Coronary artery (tissue), 2 donors: Measurements from ENCODE around the gene ZNF350.
"Not testable (repeated sequence)": the region's sequence is repeated elsewhere in the genome, so short reads cannot be mapped to it uniquely, and the experiment has no call there.

Experiments
- DNase-seq: peaks from one replicate; pipeline ENCODE4 v3.0.0-alpha.2; 2017; ENCODE audit warnings: low spot score
- H3K27ac ChIP-seq, 2 donors: fragments of 200-600 bp; sonication (generic); one replicate each; pipeline ENCODE4 v1.5.1; 2016 to 2019
- H3K4me3 ChIP-seq: fragments of 200-600 bp; sonication (generic); 2 replicates; pipeline ENCODE4 v1.5.1; 2016; ENCODE audit warnings: mild to moderate bottlenecking, moderate library complexity
- TF ChIP-seq, protein P1 (sequence below): fragments of 200-600 bp; sonication (generic); IDR thresholded peaks from one replicate; pipeline ENCODE4 v1.5.1; 2019; ENCODE audit warnings: antibody characterized with exemption

Gene ZNF350

DNA sequence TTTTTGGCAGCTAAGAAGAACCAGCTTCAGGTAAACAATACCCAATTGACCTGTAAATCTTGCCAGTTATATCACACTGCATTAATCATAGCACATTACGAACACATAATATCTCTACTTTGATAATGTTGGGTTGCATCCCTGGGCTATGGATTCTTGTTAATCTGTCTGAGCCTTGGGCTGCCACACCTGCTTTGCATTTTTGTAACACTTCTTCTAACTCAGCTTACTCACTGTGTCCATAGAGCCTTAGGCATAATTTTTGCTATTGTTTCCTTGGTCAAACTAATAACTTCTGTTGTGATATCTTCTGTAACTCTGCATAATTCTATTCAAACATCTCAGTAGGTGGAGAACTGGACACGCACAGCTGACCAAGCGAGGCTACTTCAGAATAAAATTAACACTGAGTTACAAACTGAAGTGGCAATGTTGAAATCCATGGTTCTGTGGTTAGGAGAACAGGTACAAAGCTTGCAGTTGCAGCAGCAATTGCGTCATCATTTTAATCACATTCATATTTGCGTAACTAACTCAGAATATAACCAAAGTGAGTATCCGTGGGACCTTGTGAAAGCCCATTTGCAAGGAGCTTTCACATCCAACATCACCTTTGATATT lies 6.4 kb downstream of the ZNF350 start:
- TF ChIP-seq, protein P1, sequence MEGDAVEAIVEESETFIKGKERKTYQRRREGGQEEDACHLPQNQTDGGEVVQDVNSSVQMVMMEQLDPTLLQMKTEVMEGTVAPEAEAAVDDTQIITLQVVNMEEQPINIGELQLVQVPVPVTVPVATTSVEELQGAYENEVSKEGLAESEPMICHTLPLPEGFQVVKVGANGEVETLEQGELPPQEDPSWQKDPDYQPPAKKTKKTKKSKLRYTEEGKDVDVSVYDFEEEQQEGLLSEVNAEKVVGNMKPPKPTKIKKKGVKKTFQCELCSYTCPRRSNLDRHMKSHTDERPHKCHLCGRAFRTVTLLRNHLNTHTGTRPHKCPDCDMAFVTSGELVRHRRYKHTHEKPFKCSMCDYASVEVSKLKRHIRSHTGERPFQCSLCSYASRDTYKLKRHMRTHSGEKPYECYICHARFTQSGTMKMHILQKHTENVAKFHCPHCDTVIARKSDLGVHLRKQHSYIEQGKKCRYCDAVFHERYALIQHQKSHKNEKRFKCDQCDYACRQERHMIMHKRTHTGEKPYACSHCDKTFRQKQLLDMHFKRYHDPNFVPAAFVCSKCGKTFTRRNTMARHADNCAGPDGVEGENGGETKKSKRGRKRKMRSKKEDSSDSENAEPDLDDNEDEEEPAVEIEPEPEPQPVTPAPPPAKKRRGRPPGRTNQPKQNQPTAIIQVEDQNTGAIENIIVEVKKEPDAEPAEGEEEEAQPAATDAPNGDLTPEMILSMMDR: no peak

DNA sequence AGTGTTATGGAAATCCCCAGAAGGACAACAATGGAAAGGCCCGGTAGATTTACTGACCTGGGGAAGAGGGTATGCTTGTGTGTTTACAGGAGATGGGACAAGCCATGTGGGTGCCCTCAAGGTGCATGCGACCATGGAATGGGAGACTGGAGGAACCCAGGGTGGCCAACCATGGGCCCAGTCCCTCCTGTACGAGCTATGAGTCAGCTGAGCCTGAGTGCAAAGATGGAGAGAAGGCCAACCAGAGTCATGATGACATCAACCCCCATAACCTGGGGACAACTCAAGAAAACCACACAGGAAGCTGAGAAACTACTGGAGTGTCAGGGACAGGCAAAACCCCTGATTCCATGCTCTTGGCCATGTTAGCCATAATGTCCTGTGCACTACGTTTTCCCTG lies 7.8 kb downstream of the ZNF350 start:
- no peak overlapping the region for H3K27ac ChIP-seq
- DNase-seq: no peak
- TF ChIP-seq, protein P1: no peak
- H3K4me3 ChIP-seq: no peak overlapping the region

More for the DNA sequence above, 6.4 kb downstream of the ZNF350 start:
- Histone ChIP-seq H3K4me3 (no peak overlapping the region), H3K27ac (no peak overlapping the region)
- DNase-seq: no peak

DNA sequence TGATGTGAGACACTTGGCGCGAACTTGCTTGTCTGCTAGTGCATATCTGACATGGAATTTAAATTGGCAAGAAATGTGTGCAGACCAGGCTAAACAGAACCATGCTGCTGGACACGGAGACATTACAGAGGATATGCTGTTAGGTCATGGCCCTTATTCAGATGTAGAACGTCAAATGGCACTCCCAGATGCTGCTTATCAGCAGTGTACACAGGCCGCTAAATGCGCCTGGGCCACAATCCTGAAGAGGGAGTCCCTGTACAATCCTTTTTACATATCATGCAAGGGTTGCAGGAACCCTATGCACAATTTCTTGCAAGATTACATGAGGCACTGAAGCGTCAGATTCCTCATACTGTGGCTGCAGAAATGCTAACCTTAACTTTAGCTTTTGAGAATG lies 9.3 kb downstream of the ZNF350 start:
- DNase-seq: no peak
- TF ChIP-seq, protein P1: no peak
- H3K4me3 ChIP-seq: no peak overlapping the region
- no peak overlapping the region for H3K27ac ChIP-seq

GRCh38 chr19:51976852-51977251 lies 9.8 kb downstream of the ZNF350 start:
- Histone ChIP-seq H3K27ac (no peak overlapping the region), H3K4me3 (no peak overlapping the region)
- TF ChIP-seq, protein P1: no peak
- no peak for DNase-seq

GRCh38 chr19:51975787-51976186 lies 10.9 kb downstream of the ZNF350 start:
- DNase-seq, H3K27ac ChIP-seq, H3K4me3 ChIP-seq: not testable (repeated sequence)

DNA sequence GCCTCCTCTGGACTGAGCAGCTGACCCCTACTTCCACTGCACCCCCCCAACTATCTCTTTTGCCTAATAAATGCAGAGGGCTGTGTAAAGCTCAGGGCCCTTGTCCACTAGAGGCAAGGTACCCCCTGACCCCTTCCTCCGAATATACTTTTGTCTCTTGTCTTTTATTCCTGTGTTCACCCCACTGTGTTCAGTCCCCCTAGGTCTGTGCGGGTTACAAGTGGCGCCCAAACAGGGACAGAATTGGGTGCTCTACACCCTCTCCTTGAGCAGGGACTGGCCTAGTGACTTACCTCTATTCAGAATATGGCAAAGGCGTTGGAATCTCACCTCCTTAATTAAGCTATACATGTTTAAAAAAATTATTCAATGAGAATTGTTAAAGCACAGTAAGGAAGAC lies 15.0 kb downstream of the ZNF350 start:
- Histone ChIP-seq H3K27ac (no peak overlapping the region), H3K4me3 (peak overlapping the region; percentile 32)
- no peak for DNase-seq
- TF ChIP-seq, protein P1: no peak

DNA sequence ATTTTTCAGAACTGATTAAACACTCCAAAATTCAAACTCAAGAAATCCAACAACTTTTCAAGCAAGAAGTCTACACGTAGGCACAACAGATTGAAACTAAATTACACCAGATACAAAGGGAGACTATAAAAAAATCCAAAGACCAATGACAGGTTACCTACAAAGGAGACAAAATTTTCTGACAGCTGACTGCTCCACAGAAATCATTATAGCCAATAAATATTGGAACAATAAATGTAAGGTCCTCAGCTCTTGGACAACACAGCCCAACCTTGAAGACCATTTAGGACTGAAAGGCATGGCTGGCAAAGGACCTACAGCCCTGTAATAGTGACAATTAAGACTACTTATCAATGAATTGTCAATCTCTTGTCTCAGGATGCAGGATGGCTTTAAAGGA lies 15.9 kb downstream of the ZNF350 start:
- no peak overlapping the region for H3K27ac ChIP-seq
- peak overlapping the region; percentile 32 for H3K4me3 ChIP-seq
- TF ChIP-seq, protein P1: no peak
- DNase-seq: no peak
